ENCODE measurements around the gene APOBEC3F. TPM values are rescaled to one million over a fixed set of nuclear protein-coding genes. Genes with fewer than 3 reads are reported as not detected.
"Not testable (repeated sequence)": the region's sequence is repeated elsewhere in the genome, so short reads cannot be mapped to it uniquely, and the experiment has no call there.

Gene APOBEC3F
- total RNA-seq, 2 experiments from 2014 or later: 20.7 to 25.0 TPM

- Mint-ChIP-seq H3K9me3 (peaks cover 1% of the 10 kb centered on the region), H3K27me3 (no peaks in the 10 kb centered on the region), H3K27ac (no peak overlapping the region), H3K4me3 (no peak overlapping the region), H3K36me3 (ENCODE audit: low read depth) (no peaks in the 10 kb centered on the region), H3K4me1 (ENCODE audit: low read depth) (peaks cover 12% of the 10 kb centered on the region)
- ChIA-PET POLR2A (interaction anchor here (1.3 kb wide), 1 partner anchor 19 kb away, joined by 4 read pairs; no protein-coding TSS in a partner anchor), CTCF (no interaction called here)
- intact Hi-C loops (cut with micrococcal nuclease): no loop called here
- no peak for TF ChIP-seq CTCF (IDR thresholded peaks at IDR 0.05)
- no peak for ATAC-seq
- no peak for DNase-seq
These were observed 29.5 kb downstream of the APOBEC3F start for GRCh38 chr22:39070186-39070585.

GRCh38 chr22:39072581-39072981, 31.9 kb downstream of the APOBEC3F start:
- peaks cover 18% of the 10 kb centered on the region for H3K4me1 Mint-ChIP-seq (ENCODE audit: low read depth)
- ATAC-seq; H3K4me3 Mint-ChIP-seq; CTCF ChIA-PET; H3K9me3 Mint-ChIP-seq; DNase-seq; intact Hi-C loops (cut with micrococcal nuclease); H3K27ac Mint-ChIP-seq; H3K36me3 Mint-ChIP-seq (ENCODE audit: low read depth); H3K27me3 Mint-ChIP-seq: not testable (repeated sequence)
- POLR2A ChIA-PET: interaction anchor here (1.2 kb wide), 1 partner anchor 18 kb away, joined by 3 read pairs; no protein-coding TSS in a partner anchor

- intact Hi-C loops (cut with micrococcal nuclease): no loop called here
- ChIA-PET POLR2A (no interaction called here), CTCF (no interaction called here)
- Mint-ChIP-seq H3K36me3 (ENCODE audit: low read depth) (peaks cover 15% of the 10 kb centered on the region), H3K27me3 (no peaks in the 10 kb centered on the region), H3K9me3 (no peaks in the 10 kb centered on the region), H3K4me1 (ENCODE audit: low read depth) (peaks cover 26% of the 10 kb centered on the region), H3K27ac (peak overlapping the region; percentile 16), H3K4me3 (no peak overlapping the region)
- ATAC-seq (no peak), DNase-seq (no peak)
- TF ChIP-seq CTCF (IDR thresholded peaks at IDR 0.05): no peak
These were observed 33.3 kb downstream of the APOBEC3F start for GRCh38 chr22:39073981-39074380.

GRCh38 chr22:39076155-39077025, 35.7 kb downstream of the APOBEC3F start:
- H3K27me3 Mint-ChIP-seq; ATAC-seq; CTCF ChIA-PET; intact Hi-C loops (cut with micrococcal nuclease); DNase-seq; H3K9me3 Mint-ChIP-seq: not testable (repeated sequence)
- peaks cover 42% of the 10 kb centered on the region for H3K4me1 Mint-ChIP-seq (ENCODE audit: low read depth)
- H3K4me3 Mint-ChIP-seq: peak overlapping the region; percentile 72
- peaks cover 29% of the 10 kb centered on the region for H3K36me3 Mint-ChIP-seq (ENCODE audit: low read depth)
- POLR2A ChIA-PET: interaction anchor here (1.6 kb wide), 1 partner anchor 9 kb away, joined by 5 read pairs; no protein-coding TSS in a partner anchor
- H3K27ac Mint-ChIP-seq: peak overlapping the region; percentile 87

GRCh38 chr22:39077026-39077840, 36.6 kb downstream of the APOBEC3F start, which contains the start of gene APOBEC3G:
TSS of gene APOBEC3G (plus strand) at chr22:39077275. CDS start at chr22:39077362, 87 bp downstream.
- ChIA-PET CTCF (interaction anchor here (0.6 kb wide), 1 partner anchor 74 kb away, joined by 3 read pairs; no protein-coding TSS in a partner anchor), POLR2A (interaction anchor here (1.6 to 2.0 kb wide), 2 partner anchors 10 to 12 kb away, joined by 5 to 14 read pairs; no protein-coding TSS in a partner anchor)
- intact Hi-C loops (cut with micrococcal nuclease); H3K9me3 Mint-ChIP-seq; H3K27me3 Mint-ChIP-seq: not testable (repeated sequence)
- Mint-ChIP-seq H3K4me1 (ENCODE audit: low read depth) (peaks cover 49% of the 10 kb centered on the region), H3K27ac (peak within 1 kb of the TSS; percentile 94), H3K4me3 (peak within 1 kb of the TSS; percentile 93), H3K36me3 (ENCODE audit: low read depth) (peaks cover 36% of the 10 kb centered on the region)
- ATAC-seq (peak; percentile 95), DNase-seq (peak; percentile 75)

GRCh38 chr22:39077912-39078311, 37.2 kb downstream of the APOBEC3F start:
- H3K4me1 Mint-ChIP-seq (ENCODE audit: low read depth): peaks cover 50% of the 10 kb centered on the region
- peak overlapping the region; percentile 93 for H3K4me3 Mint-ChIP-seq
- H3K27me3 Mint-ChIP-seq; H3K9me3 Mint-ChIP-seq; intact Hi-C loops (cut with micrococcal nuclease); ATAC-seq; DNase-seq: not testable (repeated sequence)
- CTCF ChIA-PET: interaction anchor here (0.8 kb wide), 1 partner anchor 48 kb away, joined by 3 read pairs; no protein-coding TSS in a partner anchor
- H3K36me3 Mint-ChIP-seq (ENCODE audit: low read depth): peaks cover 36% of the 10 kb centered on the region
- POLR2A ChIA-PET: interaction anchor here (0.6 to 2.0 kb wide), 4 partner anchors 10 to 241 kb away, joined by 3 to 14 read pairs (median 4); partner anchors contain the start of gene RPL3
- H3K27ac Mint-ChIP-seq: peak overlapping the region; percentile 94

All from activated CD8-positive, alpha-beta T cell treated with anti-CD3 and anti-CD28 coated beads for 36 hours (primary cell).